22Rv1 (cell line): ENCODE results near the gene INSM1.

Experiments
- CTCF ChIP-seq: fragments of 450-650 bp; IDR thresholded peaks from 2 replicates; pipeline ENCODE4 v1.5.1; 2017; ENCODE audit warnings: mild to moderate bottlenecking
- ZFX ChIP-seq: fragments of 450-650 bp; IDR thresholded peaks from 2 replicates; pipeline ENCODE4 v1.6.1; 2017; ENCODE audit warnings: antibody characterized with exemption, borderline replicate concordance

DNA sequence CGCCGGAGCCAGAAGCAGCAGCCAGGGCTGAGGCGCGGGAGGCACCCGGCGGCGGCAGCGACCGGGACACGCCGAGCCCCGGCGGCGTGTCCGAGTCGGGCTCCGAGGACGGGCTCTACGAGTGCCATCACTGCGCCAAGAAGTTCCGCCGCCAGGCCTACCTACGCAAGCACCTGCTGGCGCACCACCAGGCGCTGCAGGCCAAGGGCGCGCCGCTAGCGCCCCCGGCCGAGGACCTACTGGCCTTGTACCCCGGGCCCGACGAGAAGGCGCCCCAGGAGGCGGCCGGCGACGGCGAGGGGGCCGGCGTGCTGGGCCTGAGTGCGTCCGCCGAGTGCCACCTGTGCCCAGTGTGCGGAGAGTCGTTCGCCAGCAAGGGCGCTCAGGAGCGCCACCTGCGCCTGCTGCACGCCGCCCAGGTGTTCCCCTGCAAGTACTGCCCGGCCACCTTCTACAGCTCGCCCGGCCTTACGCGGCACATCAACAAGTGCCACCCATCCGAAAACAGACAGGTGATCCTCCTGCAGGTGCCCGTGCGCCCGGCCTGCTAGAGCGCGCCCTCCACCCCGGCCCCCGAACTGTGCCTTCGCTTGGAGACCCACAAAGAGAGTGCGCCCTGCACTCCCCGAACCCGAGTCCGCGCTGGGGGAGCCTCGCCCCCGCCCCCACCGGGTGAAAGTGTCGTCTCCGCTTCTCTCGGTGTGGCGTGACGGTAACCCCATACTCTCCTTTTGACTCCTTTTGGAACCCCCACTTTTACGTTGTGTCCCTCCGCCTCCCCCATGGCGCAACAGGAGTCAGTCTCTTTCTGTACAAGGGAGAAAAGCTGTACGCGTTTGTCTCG is 1.6 kb downstream of the INSM1 start:
- TF ChIP-seq CTCF (peak; percentile 79), ZFX (no peak)
